Effector memory CD8-positive, alpha-beta T cell (primary cell): ENCODE results near the gene UCP3.
A peak's percentile ranks its signal among the peaks of the same experiment; 100 is the strongest.

Experiments used
- ATAC-seq: fragments of 150-1000 bp; cut with Tn5 transposase; replicated peaks from 2 replicates; pipeline ENCODE4 v1.10.0; 2021; ENCODE audit warnings: mild to moderate bottlenecking, moderate library complexity
- DNase-seq, 3 experiments: peaks; one replicate each; pipeline ENCODE4 v3.0.0; 2021
- H3K27ac Mint-ChIP-seq, 2 donors: one replicate each; pipeline ENCODE4 v1.8.0; 2022; ENCODE audit warnings: mild to moderate bottlenecking in 2 of 2, mixed read lengths in 2 of 2, moderate library complexity in 2 of 2
- H3K27me3 Mint-ChIP-seq, 2 donors: one replicate each; pipeline ENCODE4 v1.8.0; 2022; ENCODE audit warnings: mixed read lengths in 2 of 2
- H3K36me3 Mint-ChIP-seq: one replicate; pipeline ENCODE4 v1.8.0; 2022; ENCODE audit warnings: mild to moderate bottlenecking, moderate library complexity, mixed read lengths; ENCODE audit not compliant: insufficient read depth
- H3K4me1 Mint-ChIP-seq, 2 donors: one replicate each; pipeline ENCODE4 v1.8.0; 2022; ENCODE audit warnings: low read depth in 2 of 2, mixed read lengths in 2 of 2
- H3K4me3 Mint-ChIP-seq, 2 donors: one replicate each; pipeline ENCODE4 v1.8.0; 2022; ENCODE audit warnings: mild to moderate bottlenecking in 2 of 2, mixed read lengths in 2 of 2, moderate library complexity in 2 of 2
- H3K9me3 Mint-ChIP-seq, 2 donors: one replicate each; pipeline ENCODE4 v1.8.0; 2022; ENCODE audit warnings: mixed read lengths in 2 of 2

Gene UCP3

DNA sequence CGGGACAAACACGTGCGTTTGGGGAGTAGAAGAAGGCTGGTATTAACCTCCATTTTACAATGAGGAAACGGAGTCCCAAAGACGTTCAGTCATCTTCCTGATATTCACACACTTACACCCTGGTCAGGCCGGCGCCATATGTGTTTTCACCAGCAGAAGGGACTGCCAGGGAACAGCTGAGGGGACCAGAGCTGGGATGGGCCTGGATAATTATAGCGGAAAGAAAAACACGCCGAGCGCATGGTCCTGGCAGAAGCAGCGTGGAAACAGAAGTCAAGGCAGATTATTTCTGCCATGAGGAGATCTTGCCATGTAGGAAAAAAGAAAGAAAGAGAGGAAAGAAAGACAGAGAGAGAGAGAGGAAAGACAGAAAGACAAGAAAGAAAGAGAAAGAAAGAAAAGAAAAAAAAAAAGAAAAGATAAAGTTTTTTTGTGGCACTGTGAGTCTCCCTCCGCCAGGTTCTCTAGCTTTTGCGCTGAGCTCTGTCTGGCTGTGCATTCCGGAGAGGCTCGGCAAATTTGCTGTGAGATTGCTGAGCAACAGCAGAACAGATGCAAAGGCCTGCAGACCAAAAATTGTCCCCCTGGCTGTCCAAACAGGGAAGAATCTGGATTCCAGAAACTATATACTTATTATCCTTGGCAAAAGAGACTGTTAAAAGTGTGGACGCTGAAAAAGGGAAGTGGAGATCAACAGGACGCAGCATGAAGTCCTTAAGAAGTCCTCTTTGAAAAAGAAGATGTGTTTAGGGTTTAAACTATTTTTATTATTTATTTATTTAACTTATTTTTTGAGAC is 24.9 kb downstream of the UCP3 start:
- ATAC-seq (no peak), DNase-seq (no peak)
- Mint-ChIP-seq H3K27me3 (no peaks in the 10 kb centered on the region), H3K9me3 (no peaks in the 10 kb centered on the region), H3K4me1 (peaks cover 39 to 45% of the 10 kb centered on the region in 2 donors), H3K36me3 (peaks cover 47% of the 10 kb centered on the region), H3K27ac (peak overlapping the region; percentile 98), H3K4me3 (peak overlapping the region; percentile 92 to 96)

DNA sequence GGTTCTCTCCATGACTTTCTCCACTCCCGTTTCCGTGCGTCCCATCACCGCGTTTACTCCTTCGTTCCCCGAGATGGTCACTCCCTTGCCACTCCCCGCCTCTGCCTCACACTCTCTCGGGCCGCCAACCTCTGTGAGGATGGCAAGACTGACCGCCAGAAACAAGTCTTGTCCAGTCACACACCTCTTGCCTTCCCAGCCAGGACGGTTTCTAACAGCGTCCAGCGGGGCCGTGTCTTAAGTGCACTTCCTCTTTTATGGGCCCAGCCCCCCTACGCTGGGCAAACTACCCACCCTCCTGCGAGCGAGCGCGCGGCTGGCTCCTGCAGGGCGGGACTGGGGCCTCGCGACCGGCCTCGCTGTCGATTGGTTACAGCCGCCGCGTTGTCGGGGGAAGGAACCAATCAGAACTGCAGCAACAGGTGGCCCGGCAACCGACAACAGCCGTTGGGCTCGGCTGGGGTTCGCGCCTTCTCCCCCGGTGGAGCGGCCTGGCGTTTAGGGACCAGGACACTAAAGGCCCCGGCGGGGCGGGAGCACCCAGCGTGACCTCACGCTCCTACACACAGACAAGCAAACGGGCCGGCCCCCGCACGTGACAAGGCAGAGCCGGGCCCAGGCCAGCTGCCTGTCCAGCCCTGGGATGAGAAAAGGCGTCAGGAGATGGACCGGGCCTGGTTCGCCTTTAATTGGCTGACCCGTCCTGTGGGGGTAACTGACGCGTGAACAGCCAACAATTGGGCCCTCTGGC is 25.7 kb downstream of the UCP3 start:
- Mint-ChIP-seq H3K4me1 (peaks cover 47 to 53% of the 10 kb centered on the region in 2 donors), H3K27ac (peak overlapping the region; percentile 98), H3K4me3 (peak overlapping the region; percentile 92 to 96), H3K36me3 (peaks cover 55% of the 10 kb centered on the region), H3K9me3 (no peaks in the 10 kb centered on the region), H3K27me3 (no peaks in the 10 kb centered on the region)
- ATAC-seq (peak; percentile 73), DNase-seq (peak; percentile 87 to 88 (median 88))

GRCh38 chr11:73982595-73982989 is 26.3 kb downstream of the UCP3 start, which contains the start of gene UCP2:
Gene UCP2, minus strand, starts transcription at chr11:73982843. Its CDS starts 4,465 bp downstream, at chr11:73978378.
- H3K4me1 Mint-ChIP-seq = peaks cover 52 to 55% of the 10 kb centered on the region in 2 donors
- no peaks in the 10 kb centered on the region for H3K27me3 Mint-ChIP-seq
- H3K9me3 Mint-ChIP-seq = no peaks in the 10 kb centered on the region
- peak; percentile 68 to 75 (median 73) for DNase-seq
- H3K27ac Mint-ChIP-seq = peak within 1 kb of the TSS; percentile 98
- peak within 1 kb of the TSS; percentile 92 to 96 for H3K4me3 Mint-ChIP-seq
- H3K36me3 Mint-ChIP-seq = peaks cover 60% of the 10 kb centered on the region
- peak; percentile 61 for ATAC-seq

DNA sequence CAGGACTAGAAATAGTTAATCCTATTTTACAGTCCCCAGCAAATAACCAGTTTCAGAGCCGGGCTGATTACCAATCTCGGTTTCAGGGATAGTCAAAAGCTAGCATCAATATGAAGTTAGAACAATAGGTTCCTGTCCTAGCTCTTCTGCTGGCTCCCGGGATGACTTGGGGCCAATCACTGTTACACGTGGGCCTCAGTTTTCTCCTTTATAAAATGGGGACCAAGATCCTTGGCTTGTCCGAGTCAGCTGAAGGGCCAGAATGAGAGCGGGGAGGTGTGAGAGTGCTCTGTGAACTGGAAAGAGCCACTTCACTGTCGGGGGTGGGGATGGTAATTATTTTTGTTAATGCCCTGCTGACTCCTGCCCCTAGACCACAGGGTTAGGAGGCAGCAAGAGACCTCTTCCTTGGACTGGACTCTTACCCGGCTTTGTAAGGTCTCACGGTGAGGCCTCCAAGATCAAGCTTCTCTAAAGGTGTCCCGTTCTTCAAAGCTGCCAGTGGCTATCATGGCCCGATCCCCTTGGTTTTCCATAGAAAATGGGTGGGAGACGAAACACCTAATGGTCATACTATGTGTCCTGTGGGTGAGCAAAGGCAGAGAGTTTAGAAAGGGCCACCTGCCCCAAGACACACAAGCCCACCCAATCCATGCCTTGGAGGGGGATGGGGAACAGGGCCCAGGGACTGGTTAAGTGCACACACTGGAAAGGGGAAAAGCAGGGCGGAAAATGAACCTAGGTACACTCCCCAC is 27.7 kb downstream of the UCP3 start:
- Mint-ChIP-seq H3K36me3 (peaks cover 74% of the 10 kb centered on the region), H3K4me3 (peak overlapping the region; percentile 92 to 96), H3K27ac (peak overlapping the region; percentile 98), H3K4me1 (peaks cover 65 to 66% of the 10 kb centered on the region in 2 donors), H3K27me3 (no peaks in the 10 kb centered on the region), H3K9me3 (no peaks in the 10 kb centered on the region)
- ATAC-seq (no peak), DNase-seq (no peak)

DNA sequence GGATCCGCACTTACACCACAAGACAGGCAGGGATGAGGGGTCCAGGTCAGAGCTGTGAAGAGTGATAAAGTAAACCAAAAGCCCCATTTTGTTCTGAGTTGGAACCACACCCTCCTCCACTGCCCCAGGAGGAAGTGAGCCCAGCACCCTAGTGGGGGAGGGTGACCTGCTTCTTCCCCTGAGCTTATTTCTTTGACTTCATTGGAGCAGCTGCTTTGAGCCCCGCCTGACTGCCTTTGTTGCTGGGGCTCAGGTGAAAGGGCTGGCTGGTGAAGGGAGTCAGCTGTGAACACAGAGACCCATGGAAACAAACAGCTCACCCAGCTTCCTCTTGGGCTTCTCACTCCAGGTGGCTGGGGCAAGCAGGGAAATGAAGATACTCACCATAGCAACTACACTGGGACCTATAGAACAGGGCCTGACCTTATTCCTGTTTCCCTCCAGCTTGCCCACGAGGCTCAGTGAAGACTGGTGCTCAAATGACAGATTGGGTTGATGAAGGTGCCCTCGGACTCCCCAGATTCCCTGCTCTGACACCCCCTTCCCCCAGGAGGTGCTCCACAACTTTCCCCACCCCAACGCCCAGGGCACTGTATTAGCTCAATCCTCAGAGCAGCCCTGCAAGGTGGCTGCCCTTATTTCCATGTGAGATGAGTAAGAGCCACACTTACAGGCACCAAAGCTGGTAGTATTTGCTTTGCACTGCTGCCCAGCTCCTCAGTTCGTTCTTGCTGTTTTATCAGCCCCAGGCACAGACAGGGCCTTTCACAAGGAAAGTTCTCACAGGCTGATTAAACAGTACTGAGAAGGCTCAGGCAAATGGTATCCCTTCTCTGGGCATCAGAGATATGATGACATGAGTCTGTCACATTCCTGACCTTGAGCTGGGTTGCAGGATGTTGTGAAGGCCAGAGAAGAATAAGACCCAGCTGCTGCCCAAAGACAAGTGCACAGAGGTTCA is 28.6 kb downstream of the UCP3 start:
- ATAC-seq (peak; percentile 62), DNase-seq (peak; percentile 74 to 80 (median 77))
- Mint-ChIP-seq H3K9me3 (no peaks in the 10 kb centered on the region), H3K4me3 (peak overlapping the region; percentile 92 to 96), H3K27ac (peak overlapping the region; percentile 98), H3K36me3 (peaks cover 83% of the 10 kb centered on the region), H3K27me3 (no peaks in the 10 kb centered on the region), H3K4me1 (peaks cover 74% of the 10 kb centered on the region in 2 donors)

GRCh38 chr11:73978576-73979086 is 30.3 kb downstream of the UCP3 start:
- ATAC-seq = no peak

GRCh38 chr11:73977856-73978519 is 30.9 kb downstream of the UCP3 start:
- no peak for ATAC-seq
- no peaks in the 10 kb centered on the region for H3K27me3 Mint-ChIP-seq
- peak overlapping the region; percentile 92 to 96 for H3K4me3 Mint-ChIP-seq
- H3K27ac Mint-ChIP-seq = peak overlapping the region; percentile 98
- H3K36me3 Mint-ChIP-seq = peaks cover 99% of the 10 kb centered on the region
- H3K9me3 Mint-ChIP-seq = no peaks in the 10 kb centered on the region
- H3K4me1 Mint-ChIP-seq = peaks cover 79 to 86% of the 10 kb centered on the region in 2 donors
- no peak for DNase-seq

More at GRCh38 chr11:73978576-73979086, 30.3 kb downstream of the UCP3 start:
- Mint-ChIP-seq H3K27ac (peak overlapping the region; percentile 98), H3K27me3 (no peaks in the 10 kb centered on the region), H3K36me3 (peaks cover 99% of the 10 kb centered on the region), H3K4me3 (peak overlapping the region; percentile 92 to 96), H3K4me1 (peaks cover 83 to 87% of the 10 kb centered on the region in 2 donors), H3K9me3 (no peaks in the 10 kb centered on the region)
- no peak for DNase-seq

DNA sequence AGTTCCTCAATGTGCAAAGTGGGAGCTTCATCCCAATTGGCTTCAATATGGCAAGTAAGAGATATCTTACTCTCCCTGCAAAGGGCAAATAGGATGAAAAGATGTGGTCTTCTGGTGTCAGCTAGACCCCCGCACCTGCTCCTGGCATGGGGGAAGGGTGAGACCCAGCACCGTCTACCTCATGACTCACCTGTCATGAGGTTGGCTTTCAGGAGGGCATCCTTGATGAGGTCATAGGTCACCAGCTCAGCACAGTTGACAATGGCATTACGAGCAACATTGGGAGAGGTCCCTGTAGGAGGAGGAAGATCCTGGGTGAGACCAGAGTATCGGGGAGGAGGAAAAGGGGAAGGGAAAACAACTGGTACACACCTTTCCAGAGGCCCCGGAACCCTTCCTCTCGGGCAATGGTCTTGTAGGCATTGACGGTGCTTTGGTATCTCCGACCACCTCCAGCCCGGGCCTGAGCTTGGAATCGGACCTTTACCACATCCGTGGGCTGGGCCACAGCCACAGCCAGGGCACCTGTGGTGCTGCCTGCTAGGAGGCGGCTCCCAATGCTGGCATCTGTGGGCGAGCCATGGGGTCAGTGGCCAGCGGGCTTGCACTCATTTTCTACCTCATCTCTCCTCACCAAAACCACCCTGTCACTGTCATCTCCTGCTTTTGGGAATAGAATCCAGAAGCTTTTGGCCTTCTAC is 32.3 kb downstream of the UCP3 start:
- DNase-seq (no peak), ATAC-seq (no peak)
- peak overlapping the region; percentile 92 to 96 for H3K4me3 Mint-ChIP-seq
- peak overlapping the region; percentile 90 to 98 for H3K27ac Mint-ChIP-seq
- H3K9me3 Mint-ChIP-seq = no peaks in the 10 kb centered on the region
- H3K4me1 Mint-ChIP-seq = peaks cover 83 to 91% of the 10 kb centered on the region in 2 donors
- H3K27me3 Mint-ChIP-seq = no peaks in the 10 kb centered on the region
- peaks cover 99% of the 10 kb centered on the region for H3K36me3 Mint-ChIP-seq

GRCh38 chr11:73975479-73975757 is 33.5 kb downstream of the UCP3 start:
- H3K4me1 Mint-ChIP-seq = peaks cover 80 to 88% of the 10 kb centered on the region in 2 donors
- ATAC-seq (no peak), DNase-seq (no peak)
- H3K4me3 Mint-ChIP-seq = peak overlapping the region; percentile 56 to 92
- H3K27ac Mint-ChIP-seq = peak overlapping the region; percentile 84 to 98
- H3K27me3 Mint-ChIP-seq = no peaks in the 10 kb centered on the region
- H3K36me3 Mint-ChIP-seq = peaks cover 99% of the 10 kb centered on the region
- H3K9me3 Mint-ChIP-seq = no peaks in the 10 kb centered on the region

- DNase-seq (no peak), ATAC-seq (no peak)
- Mint-ChIP-seq H3K9me3 (no peaks in the 10 kb centered on the region), H3K27ac (peak overlapping the region; percentile 84 to 98), H3K4me3 (peak overlapping the region; percentile 56 to 92), H3K36me3 (peaks cover 99% of the 10 kb centered on the region), H3K4me1 (peaks cover 80 to 88% of the 10 kb centered on the region in 2 donors), H3K27me3 (no peaks in the 10 kb centered on the region)
Observed at GRCh38 chr11:73974604-73975478, 34.0 kb downstream of the UCP3 start.
